K562 (cell line): ENCODE results near the gene NCKIPSD. TPM values are rescaled to one million over a fixed set of nuclear protein-coding genes. Genes with fewer than 3 reads are reported as not detected.

Source experiments
- HEY1 ChIP-seq: fragments of 250-450 bp; sonication (Bioruptor Pico); IDR thresholded peaks from 2 replicates; pipeline ENCODE4 v1.5.0; 2020; ENCODE audit warnings: mild to moderate bottlenecking, moderate library complexity, borderline replicate concordance
- HNRNPL ChIP-seq: fragments of 200-400 bp; formaldehyde crosslinking; IDR thresholded peaks from 2 replicates; pipeline ENCODE4 v1.6.1; 2017; ENCODE audit warnings: low read depth, mild to moderate bottlenecking, low read length
- NCOA2 ChIP-seq, 2 experiments: fragments of 450-650 bp; IDR thresholded peaks; 2 replicates each; pipeline ENCODE4 v1.6.1; 2018; ENCODE audit warnings: mild to moderate bottlenecking in 2 of 2, moderate library complexity in 1 of 2; ENCODE audit not compliant: partially characterized antibody in 2 of 2
- NFE2L1 ChIP-seq: fragments of 450-650 bp; IDR thresholded peaks from 2 replicates; pipeline ENCODE4 v1.6.1; 2016; ENCODE audit warnings: missing genetic modification characterization, low read depth, mild to moderate bottlenecking, missing compliant biosample characterization, moderate library complexity, borderline replicate concordance
- NFRKB ChIP-seq: fragments of 450-650 bp; IDR thresholded peaks from 2 replicates; pipeline ENCODE4 v1.6.1; 2016; ENCODE audit warnings: low read depth
- NFXL1 ChIP-seq: fragments of 450-650 bp; formaldehyde crosslinking; IDR thresholded peaks from 2 replicates; pipeline ENCODE4 v1.4.0; 2021; ENCODE audit warnings: mild to moderate bottlenecking
- PML ChIP-seq: IDR thresholded peaks from 2 replicates; pipeline ENCODE4 v1.6.1; 2012; ENCODE audit warnings: low read length, inconsistent platforms
- POLR2G ChIP-seq: fragments of 200-400 bp; formaldehyde crosslinking; IDR thresholded peaks from 2 replicates; pipeline ENCODE4 v1.6.1; 2017; ENCODE audit warnings: low read depth, mild to moderate bottlenecking, antibody characterized with exemption, low read length, moderate library complexity
- RCOR1 ChIP-seq, 2 experiments: IDR thresholded peaks; 2 replicates each; pipeline ENCODE4 v1.6.1; 2012; ENCODE audit warnings: low read depth in 2 of 2, low read length in 2 of 2, borderline replicate concordance in 1 of 2, improper control_type of control experiment in 1 of 2
- SP2 ChIP-seq: IDR thresholded peaks from 2 replicates; pipeline ENCODE4 v1.6.1; 2011; ENCODE audit warnings: mild to moderate bottlenecking, low read depth, low read length, moderate library complexity; ENCODE audit not compliant: poor library complexity, severe bottlenecking; ENCODE audit errors: extremely low read depth
- SRSF3 ChIP-seq: fragments of 200-400 bp; formaldehyde crosslinking; IDR thresholded peaks from 2 replicates; pipeline ENCODE4 v1.6.1; 2016; ENCODE audit warnings: mild to moderate bottlenecking, low read length, moderate library complexity; ENCODE audit not compliant: insufficient read depth
- TAF9B ChIP-seq: fragments of 450-650 bp; IDR thresholded peaks from 2 replicates; pipeline ENCODE4 v1.6.1; 2018; ENCODE audit warnings: mild to moderate bottlenecking; ENCODE audit not compliant: partially characterized antibody
- ZNF232 ChIP-seq: sonication (generic); formaldehyde crosslinking; IDR thresholded peaks from 2 replicates; pipeline ENCODE4 v1.8.0; 2022; ENCODE audit warnings: mild to moderate bottlenecking, missing genetic modification reagents
- ZNF436 ChIP-seq: fragments of 250-450, 450-650 bp; sonication (Bioruptor Pico); formaldehyde crosslinking; IDR thresholded peaks from 2 replicates; pipeline ENCODE4 v1.7.0; 2020; ENCODE audit warnings: mild to moderate bottlenecking
- ZNF699 ChIP-seq: fragments of 250-450 bp; sonication (Bioruptor Pico); IDR thresholded peaks from 2 replicates; pipeline ENCODE4 v1.8.0; 2021; ENCODE audit warnings: mild to moderate bottlenecking, moderate library complexity; ENCODE audit not compliant: insufficient replicate concordance
- ZNF764 ChIP-seq: fragments of 250-450 bp; sonication (Bioruptor Pico); IDR thresholded peaks from 2 replicates; pipeline ENCODE4 v1.4.0; 2020; ENCODE audit warnings: low read depth, mild to moderate bottlenecking, moderate library complexity
- polyA plus RNA-seq, 8 experiments: library from polyadenylated mRNA; depleted of rRNA in 4 of 8; stranded (reverse) in 5 of 8; unstranded in 3 of 8; fragments of >200 nt; fragmentation: Nextera tagmentation in 2 of 8; fragmentation: Illumina TruSeq in 1 of 8; extraction: Ambion mirVana in 2 of 8; extraction: Trizol in 1 of 8; gene quantifications; 2 replicates each; pipeline versions ENCODE4 v1.2.1 to v1.2.3, GENCODE V29; 2011 to 2014; ENCODE audit warnings: inconsistent platforms in 1 of 8, missing spikeins in 1 of 8
- total RNA-seq, 7 experiments: library from RNA; depleted of rRNA in 6 of 7; stranded (reverse); fragments of >200 nt in 6 of 7; fragmentation: Illumina TruSeq in 2 of 7; extraction: Trizol in 2 of 7; gene quantifications; 2 replicates each; pipeline versions ENCODE4 v1.2.1 to v1.2.3, GENCODE V29; 2011 to 2021; ENCODE audit warnings: low replicate concordance in 1 of 7
- TF ChIP-seq, protein P1 (sequence below): IDR thresholded peaks from 2 replicates; pipeline ENCODE4 v1.6.1; 2016; ENCODE audit warnings: missing genetic modification characterization, missing compliant biosample characterization
- TF ChIP-seq, protein P2 (sequence below): fragments of 450-650 bp; IDR thresholded peaks from 2 replicates; pipeline ENCODE4 v1.6.1; 2016; ENCODE audit warnings: borderline replicate concordance
- TF ChIP-seq, protein P3 (sequence below): fragments of 250-450 bp; sonication (Bioruptor Pico); IDR thresholded peaks from 2 replicates; pipeline ENCODE4 v1.4.0; 2020; ENCODE audit warnings: mild to moderate bottlenecking, moderate library complexity

Gene NCKIPSD
- total and polyA plus RNA-seq, 9 of the 15 experiments (the other 6 are each of a cell fraction or from before 2014, with no cell fraction given): 0.49 to 24.4 (median 12.3) TPM

DNA sequence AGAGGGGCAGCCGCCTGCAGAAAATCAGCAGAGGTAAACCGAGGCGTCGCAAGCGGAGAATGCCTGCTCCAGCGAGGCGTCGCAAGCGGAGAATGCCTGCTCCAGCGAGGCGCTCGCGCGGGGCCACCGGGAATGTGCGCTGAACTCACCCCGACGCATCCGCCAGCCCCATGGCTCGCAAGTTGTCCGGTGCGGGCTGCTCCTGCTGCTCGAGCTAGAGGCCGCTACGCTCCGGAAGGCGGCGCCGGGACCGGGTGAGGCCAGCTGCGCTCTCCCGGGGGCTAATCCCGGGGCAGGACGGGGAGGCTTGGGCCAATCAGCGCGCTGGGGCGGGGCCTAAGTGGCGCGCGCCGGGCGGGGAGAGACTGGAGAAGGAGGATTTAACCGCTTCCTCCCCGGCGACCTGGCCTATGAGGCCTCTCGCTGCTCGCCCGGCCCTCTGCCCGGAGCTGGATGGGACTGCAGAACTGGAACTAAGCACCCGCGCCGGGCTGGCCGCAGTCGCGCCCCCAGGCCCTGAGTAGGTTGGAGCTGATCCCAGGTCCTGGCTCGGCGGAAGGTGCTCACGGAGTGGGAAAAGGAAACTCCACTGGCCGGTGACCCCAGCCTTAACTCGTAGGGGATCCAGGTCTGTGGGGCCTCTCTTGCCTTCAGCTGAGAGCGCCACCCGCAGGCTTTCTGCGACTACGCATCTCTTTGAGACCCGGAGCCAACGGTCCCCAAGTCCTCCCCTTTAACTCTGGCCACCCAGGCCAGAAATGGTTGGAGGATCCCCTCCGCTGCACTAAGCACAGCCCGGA is 50.3 kb downstream of the NCKIPSD start, which contains the start of gene SLC26A6 (continued):
- no peak for TF ChIP-seq NFE2L1
- no peak for TF ChIP-seq HNRNPL
- no peak for TF ChIP-seq NCOA2 (IDR thresholded peaks at IDR 0.05; ENCODE audit: partially characterized antibody in 2 of 2)
- TF ChIP-seq ZNF436 (CRISPR knock-in tag): no peak
- TF ChIP-seq, protein P1, sequence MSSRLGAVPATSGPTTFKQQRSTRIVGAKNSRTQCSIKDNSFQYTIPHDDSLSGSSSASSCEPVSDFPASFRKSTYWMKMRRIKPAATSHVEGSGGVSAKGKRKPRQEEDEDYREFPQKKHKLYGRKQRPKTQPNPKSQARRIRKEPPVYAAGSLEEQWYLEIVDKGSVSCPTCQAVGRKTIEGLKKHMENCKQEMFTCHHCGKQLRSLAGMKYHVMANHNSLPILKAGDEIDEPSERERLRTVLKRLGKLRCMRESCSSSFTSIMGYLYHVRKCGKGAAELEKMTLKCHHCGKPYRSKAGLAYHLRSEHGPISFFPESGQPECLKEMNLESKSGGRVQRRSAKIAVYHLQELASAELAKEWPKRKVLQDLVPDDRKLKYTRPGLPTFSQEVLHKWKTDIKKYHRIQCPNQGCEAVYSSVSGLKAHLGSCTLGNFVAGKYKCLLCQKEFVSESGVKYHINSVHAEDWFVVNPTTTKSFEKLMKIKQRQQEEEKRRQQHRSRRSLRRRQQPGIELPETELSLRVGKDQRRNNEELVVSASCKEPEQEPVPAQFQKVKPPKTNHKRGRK (tag): no peak
- no peak for TF ChIP-seq ZNF699
- TF ChIP-seq POLR2G: peak; percentile 91
- no peak for TF ChIP-seq SP2
- TF ChIP-seq PML: no peak
- TF ChIP-seq SRSF3: no peak
- TF ChIP-seq, protein P2, sequence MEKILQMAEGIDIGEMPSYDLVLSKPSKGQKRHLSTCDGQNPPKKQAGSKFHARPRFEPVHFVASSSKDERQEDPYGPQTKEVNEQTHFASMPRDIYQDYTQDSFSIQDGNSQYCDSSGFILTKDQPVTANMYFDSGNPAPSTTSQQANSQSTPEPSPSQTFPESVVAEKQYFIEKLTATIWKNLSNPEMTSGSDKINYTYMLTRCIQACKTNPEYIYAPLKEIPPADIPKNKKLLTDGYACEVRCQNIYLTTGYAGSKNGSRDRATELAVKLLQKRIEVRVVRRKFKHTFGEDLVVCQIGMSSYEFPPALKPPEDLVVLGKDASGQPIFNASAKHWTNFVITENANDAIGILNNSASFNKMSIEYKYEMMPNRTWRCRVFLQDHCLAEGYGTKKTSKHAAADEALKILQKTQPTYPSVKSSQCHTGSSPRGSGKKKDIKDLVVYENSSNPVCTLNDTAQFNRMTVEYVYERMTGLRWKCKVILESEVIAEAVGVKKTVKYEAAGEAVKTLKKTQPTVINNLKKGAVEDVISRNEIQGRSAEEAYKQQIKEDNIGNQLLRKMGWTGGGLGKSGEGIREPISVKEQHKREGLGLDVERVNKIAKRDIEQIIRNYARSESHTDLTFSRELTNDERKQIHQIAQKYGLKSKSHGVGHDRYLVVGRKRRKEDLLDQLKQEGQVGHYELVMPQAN: peak; percentile 71; the same call in 1 of the 2 replicates
- no peak for TF ChIP-seq ZNF232
- TF ChIP-seq RCOR1 (IDR thresholded peaks at IDR 0.05; ENCODE audit: borderline replicate concordance in 1 of 2, low read depth in 2 of 2, low read length in 2 of 2): peak in 1 of 2 experiments; percentile 32; a peak in 1 of 4 replicates
- TF ChIP-seq, protein P3, sequence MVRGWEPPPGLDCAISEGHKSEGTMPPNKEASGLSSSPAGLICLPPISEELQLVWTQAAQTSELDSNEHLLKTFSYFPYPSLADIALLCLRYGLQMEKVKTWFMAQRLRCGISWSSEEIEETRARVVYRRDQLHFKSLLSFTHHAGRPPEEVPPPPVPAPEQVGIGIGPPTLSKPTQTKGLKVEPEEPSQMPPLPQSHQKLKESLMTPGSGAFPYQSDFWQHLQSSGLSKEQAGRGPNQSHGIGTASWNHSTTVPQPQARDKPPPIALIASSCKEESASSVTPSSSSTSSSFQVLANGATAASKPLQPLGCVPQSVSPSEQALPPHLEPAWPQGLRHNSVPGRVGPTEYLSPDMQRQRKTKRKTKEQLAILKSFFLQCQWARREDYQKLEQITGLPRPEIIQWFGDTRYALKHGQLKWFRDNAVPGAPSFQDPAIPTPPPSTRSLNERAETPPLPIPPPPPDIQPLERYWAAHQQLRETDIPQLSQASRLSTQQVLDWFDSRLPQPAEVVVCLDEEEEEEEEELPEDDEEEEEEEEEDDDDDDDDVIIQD (CRISPR knock-in tag): no peak
- TF ChIP-seq NFXL1 (CRISPR knock-in tag): no peak
- no peak for TF ChIP-seq NFRKB
- TF ChIP-seq ZNF764 (CRISPR knock-in tag): no peak
- no peak for TF ChIP-seq TAF9B
- no peak for TF ChIP-seq HEY1
